ENCODE measurements around the gene ALKBH1.
"Not testable (repeated sequence)": the region's sequence is repeated elsewhere in the genome, so short reads cannot be mapped to it uniquely, and the experiment has no call there.

Gene ALKBH1

GRCh38 chr14:77681196-77682157 lies 26.3 kb downstream of the ALKBH1 start:
- POLR2A ChIA-PET = interaction anchor here (0.6 kb wide), 1 partner anchor 22 kb away, joined by 3 read pairs; no protein-coding TSS in a partner anchor
- TF ChIP-seq CTCF (IDR thresholded peaks at IDR 0.05; ENCODE audit: control extremely low read depth, extremely low read depth, low read depth, missing control alignments) = no peak
- CTCF ChIA-PET = no interaction called here
- DNase-seq (ENCODE audit: extremely low spot score) = no peak

GRCh38 chr14:77674931-77675330 lies 32.9 kb downstream of the ALKBH1 start:
- TF ChIP-seq CTCF (IDR thresholded peaks at IDR 0.05; ENCODE audit: control extremely low read depth, extremely low read depth, low read depth, missing control alignments) = no peak
- DNase-seq (ENCODE audit: extremely low spot score) = no peak
- ChIA-PET POLR2A (no interaction called here), CTCF (no interaction called here)

GRCh38 chr14:77673193-77673592 lies 34.6 kb downstream of the ALKBH1 start:
- DNase-seq (ENCODE audit: extremely low spot score) = no peak
- POLR2A ChIA-PET = no interaction called here
- no peak for TF ChIP-seq CTCF (IDR thresholded peaks at IDR 0.05; ENCODE audit: control extremely low read depth, extremely low read depth, low read depth, missing control alignments)
- CTCF ChIA-PET = no interaction called here

- DNase-seq (ENCODE audit: extremely low spot score) = no peak
- ChIA-PET CTCF (interaction anchor here (1.0 kb wide), 1 partner anchor 12 kb away, joined by 3 read pairs; no protein-coding TSS in a partner anchor), POLR2A (no interaction called here)
Observed at GRCh38 chr14:77667331-77667730, 40.5 kb downstream of the ALKBH1 start.

GRCh38 chr14:77663293-77663692 lies 44.5 kb downstream of the ALKBH1 start:
- DNase-seq (ENCODE audit: extremely low spot score) = no peak
- POLR2A ChIA-PET = no interaction called here
- TF ChIP-seq CTCF (IDR thresholded peaks at IDR 0.05; ENCODE audit: control extremely low read depth, extremely low read depth, low read depth, missing control alignments) = no peak
- CTCF ChIA-PET = interaction anchor here (1.0 kb wide), 2 partner anchors 8 to 9 kb away, joined by 3 to 4 read pairs; no protein-coding TSS in a partner anchor

More at GRCh38 chr14:77667331-77667730, 40.5 kb downstream of the ALKBH1 start:
- no peak for TF ChIP-seq CTCF (IDR thresholded peaks at IDR 0.05; ENCODE audit: control extremely low read depth, extremely low read depth, low read depth, missing control alignments)

- CTCF ChIA-PET; POLR2A ChIA-PET; DNase-seq (ENCODE audit: extremely low spot score): not testable (repeated sequence)
Observed at GRCh38 chr14:77661562-77661961, 46.3 kb downstream of the ALKBH1 start.

GRCh38 chr14:77660754-77661153 lies 47.1 kb downstream of the ALKBH1 start:
- no peak for DNase-seq (ENCODE audit: extremely low spot score)
- CTCF ChIA-PET = interaction anchor here (1.0 kb wide), 1 partner anchor 18 kb away, joined by 3 read pairs; no protein-coding TSS in a partner anchor
- POLR2A ChIA-PET = no interaction called here
- no peak for TF ChIP-seq CTCF (IDR thresholded peaks at IDR 0.05; ENCODE audit: control extremely low read depth, extremely low read depth, low read depth, missing control alignments)
